Natural killer cell (primary cell): ENCODE measurements around the gene GEN1. TPM values are rescaled to one million over a fixed set of nuclear protein-coding genes. Genes with fewer than 3 reads are reported as not detected.

Experiments used
- ATAC-seq, 3 donors: fragments of 150-1000 bp in 2 of 3; fragments of 200-7000 bp in 1 of 3; cut with Tn5 transposase; 1 replicate in 1 of 3; 2 replicates in 2 of 3; pipeline ENCODE4 v1.10.0; 2021; ENCODE audit warnings: mild to moderate bottlenecking in 2 of 3, moderate library complexity in 2 of 3
- DNase-seq, 2 donors: peaks; one replicate each; pipeline versions ENCODE4 v3.0.0 to v3.0.0-alpha.2; 2013 to 2021; ENCODE audit warnings: mixed read lengths in 1 of 2
- H3K27ac ChIP-seq: one replicate; pipeline ENCODE4 v1.5.1; 2013; ENCODE audit warnings: mild to moderate bottlenecking, low read length
- H3K27me3 ChIP-seq: one replicate; pipeline ENCODE4 v1.6.1; 2013; ENCODE audit warnings: low read length; ENCODE audit not compliant: control insufficient read depth, insufficient read depth
- H3K36me3 ChIP-seq: one replicate; pipeline ENCODE4 v1.6.1; 2013; ENCODE audit warnings: low read length; ENCODE audit not compliant: control insufficient read depth, insufficient read depth
- H3K4me1 ChIP-seq: one replicate; pipeline ENCODE4 v1.6.1; 2013; ENCODE audit warnings: low read length; ENCODE audit not compliant: control insufficient read depth, insufficient read depth
- H3K4me3 ChIP-seq: one replicate; pipeline ENCODE4 v1.5.1; 2013; ENCODE audit warnings: low read length
- H3K9me3 ChIP-seq: one replicate; pipeline ENCODE4 v1.6.1; 2013; ENCODE audit warnings: low read length; ENCODE audit not compliant: control insufficient read depth, insufficient read depth
- H3K27ac Mint-ChIP-seq, 2 donors: one replicate each; pipeline ENCODE4 v1.8.0; 2022; ENCODE audit warnings: mild to moderate bottlenecking in 2 of 2, mixed read lengths in 2 of 2, moderate library complexity in 1 of 2
- H3K27me3 Mint-ChIP-seq, 2 donors: one replicate each; pipeline ENCODE4 v1.8.0; 2022; ENCODE audit warnings: low read depth in 2 of 2, mixed read lengths in 2 of 2
- H3K36me3 Mint-ChIP-seq: one replicate; pipeline ENCODE4 v1.8.0; 2022; ENCODE audit warnings: mixed read lengths
- H3K4me1 Mint-ChIP-seq, 2 donors: one replicate each; pipeline ENCODE4 v1.8.0; 2022; ENCODE audit warnings: mixed read lengths in 2 of 2
- H3K4me3 Mint-ChIP-seq: one replicate; pipeline ENCODE4 v1.8.0; 2022; ENCODE audit warnings: mild to moderate bottlenecking, moderate library complexity, mixed read lengths
- H3K9me3 Mint-ChIP-seq, 2 donors: one replicate each; pipeline ENCODE4 v1.8.0; 2022; ENCODE audit warnings: mixed read lengths in 2 of 2
- whole genome bisulfite sequencing: methylation state at CpG from one replicate; pipeline ENCODE4 v1.1.7; 2013; ENCODE audit warnings: missing lambda C conversion rate; ENCODE audit not compliant: insufficient coverage; 5-methylcytosine and 5-hydroxymethylcytosine counted together
- intact Hi-C: fragments of 100-400 bp; cut with micrococcal nuclease; formaldehyde crosslinking; loops from one replicate; pipeline ENCODE4 v1.14.2; 2022
- total RNA-seq, 4 donors: library from RNA; stranded (reverse); fragments of 120-200 nt in 1 of 4; gene quantifications; one replicate each; pipeline versions ENCODE4 v1.2.3 to v1.2.4, GENCODE V29; 2013 to 2022
- TF ChIP-seq, protein P1 (sequence below): fragments of 200-600 bp; IDR thresholded peaks from one replicate; pipeline ENCODE4 v1.8.0; 2022; ENCODE audit warnings: antibody characterized with exemption

The GEN1 gene
- total RNA-seq, 3 donors from 2014 or later (not counting 1 experiment from before 2014, with no cell fraction given) = 11.1 to 19.0 (median 17.3) TPM

DNA sequence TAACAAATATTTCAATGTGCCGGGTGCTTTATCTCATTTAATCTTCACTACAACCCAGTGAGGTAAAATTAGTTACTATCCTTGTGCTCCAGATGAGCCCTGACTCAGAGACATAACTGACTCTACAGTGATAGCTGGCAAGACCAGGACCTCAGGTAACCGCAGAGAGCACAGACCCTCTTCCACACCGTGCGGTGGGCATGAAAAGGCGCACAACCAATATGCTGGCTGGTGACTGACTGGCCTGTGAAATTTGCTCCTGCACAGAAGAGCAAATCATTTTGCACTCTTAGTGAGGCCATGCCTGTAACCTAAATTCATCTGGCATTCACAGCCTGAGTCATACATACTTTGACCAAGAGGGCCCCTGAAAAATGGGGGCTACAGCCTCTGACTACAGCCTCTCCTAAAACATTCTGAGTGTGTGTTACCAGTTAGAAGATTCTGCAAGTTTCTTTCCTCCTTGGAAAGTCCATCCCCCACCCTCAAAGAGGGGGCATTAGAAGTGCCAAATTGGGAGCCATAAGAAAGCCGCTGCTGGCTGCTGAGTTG lies 39.9 kb downstream of the GEN1 start:
- Mint-ChIP-seq H3K27me3 (peaks cover 29 to 41% of the 10 kb centered on the region in 2 donors), H3K9me3 (no peaks in the 10 kb centered on the region)

DNA sequence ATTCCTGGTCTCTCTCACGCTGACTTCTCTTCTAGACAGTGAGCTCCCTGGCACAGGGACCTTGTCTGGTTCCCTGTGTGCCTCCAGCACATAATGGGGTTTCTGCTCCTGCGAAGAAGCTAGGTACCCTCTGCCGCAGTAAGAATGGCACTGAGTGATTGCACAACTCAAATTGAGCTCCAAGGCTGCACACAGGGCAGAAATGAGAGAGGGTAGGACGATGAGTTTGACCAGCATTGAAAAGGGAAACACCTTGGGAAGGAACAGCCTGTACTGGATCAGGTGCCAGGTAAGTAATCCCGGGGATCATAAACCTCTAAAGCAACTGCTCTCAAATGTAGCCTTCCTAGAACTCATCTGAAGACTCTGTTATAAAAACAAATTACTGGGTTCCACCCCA lies 41.4 kb downstream of the GEN1 start:
- Mint-ChIP-seq H3K27ac (no peak overlapping the region), H3K27me3 (peaks cover 31 to 47% of the 10 kb centered on the region in 2 donors), H3K4me1 (no peaks in the 10 kb centered on the region), H3K4me3 (no peak overlapping the region), H3K36me3 (no peaks in the 10 kb centered on the region), H3K9me3 (no peaks in the 10 kb centered on the region)
- no peaks in the 10 kb centered on the region for H3K36me3 ChIP-seq
- H3K27me3 ChIP-seq = peaks cover 5% of the 10 kb centered on the region
- 81% methylated on average over 5 of the region's 5 CpGs for WGBS
- no peak overlapping the region for H3K27ac ChIP-seq
- no peaks in the 10 kb centered on the region for H3K9me3 ChIP-seq
- TF ChIP-seq, protein P1, sequence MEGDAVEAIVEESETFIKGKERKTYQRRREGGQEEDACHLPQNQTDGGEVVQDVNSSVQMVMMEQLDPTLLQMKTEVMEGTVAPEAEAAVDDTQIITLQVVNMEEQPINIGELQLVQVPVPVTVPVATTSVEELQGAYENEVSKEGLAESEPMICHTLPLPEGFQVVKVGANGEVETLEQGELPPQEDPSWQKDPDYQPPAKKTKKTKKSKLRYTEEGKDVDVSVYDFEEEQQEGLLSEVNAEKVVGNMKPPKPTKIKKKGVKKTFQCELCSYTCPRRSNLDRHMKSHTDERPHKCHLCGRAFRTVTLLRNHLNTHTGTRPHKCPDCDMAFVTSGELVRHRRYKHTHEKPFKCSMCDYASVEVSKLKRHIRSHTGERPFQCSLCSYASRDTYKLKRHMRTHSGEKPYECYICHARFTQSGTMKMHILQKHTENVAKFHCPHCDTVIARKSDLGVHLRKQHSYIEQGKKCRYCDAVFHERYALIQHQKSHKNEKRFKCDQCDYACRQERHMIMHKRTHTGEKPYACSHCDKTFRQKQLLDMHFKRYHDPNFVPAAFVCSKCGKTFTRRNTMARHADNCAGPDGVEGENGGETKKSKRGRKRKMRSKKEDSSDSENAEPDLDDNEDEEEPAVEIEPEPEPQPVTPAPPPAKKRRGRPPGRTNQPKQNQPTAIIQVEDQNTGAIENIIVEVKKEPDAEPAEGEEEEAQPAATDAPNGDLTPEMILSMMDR = no peak
- H3K4me3 ChIP-seq = no peak overlapping the region
- intact Hi-C loops = no loop called here
- ATAC-seq (no peak), DNase-seq (no peak)
- H3K4me1 ChIP-seq = no peaks in the 10 kb centered on the region

More for the DNA sequence above, 39.9 kb downstream of the GEN1 start:
- TF ChIP-seq, protein P1 = no peak
- Histone ChIP-seq H3K4me1 (no peaks in the 10 kb centered on the region), H3K4me3 (no peak overlapping the region), H3K9me3 (no peaks in the 10 kb centered on the region), H3K27ac (no peak overlapping the region), H3K27me3 (peaks cover 5% of the 10 kb centered on the region), H3K36me3 (no peaks in the 10 kb centered on the region)
- DNase-seq (no peak), ATAC-seq (no peak)
- intact Hi-C loops = no loop called here
- no peak overlapping the region for H3K4me3 Mint-ChIP-seq
- H3K4me1 Mint-ChIP-seq = no peaks in the 10 kb centered on the region
- 68% methylated on average over 6 of the region's 6 CpGs for WGBS
- no peaks in the 10 kb centered on the region for H3K36me3 Mint-ChIP-seq
- no peak overlapping the region for H3K27ac Mint-ChIP-seq

DNA sequence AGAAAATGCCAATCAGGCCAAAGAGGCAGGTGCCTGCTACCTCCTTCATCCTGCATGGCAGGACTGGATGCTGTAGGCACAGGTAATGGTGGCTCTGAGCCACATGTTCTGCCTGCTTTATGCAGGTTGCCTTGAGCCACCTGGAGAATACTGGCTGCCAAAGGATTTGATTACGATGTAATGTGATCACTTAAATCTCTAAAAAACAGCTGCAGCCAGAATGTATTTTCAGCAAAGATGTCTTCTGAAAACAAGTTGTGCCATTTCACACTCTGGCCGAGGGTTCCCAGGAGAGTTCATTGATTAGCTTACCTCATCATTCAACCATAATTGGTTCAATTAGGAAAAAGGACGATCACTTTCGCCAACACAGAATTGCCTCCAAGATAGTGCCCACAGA lies 44.4 kb downstream of the GEN1 start:
- WGBS = 93% methylated on average over 4 of the region's 4 CpGs
- H3K27ac Mint-ChIP-seq = no peak overlapping the region
- H3K27me3 ChIP-seq = no peaks in the 10 kb centered on the region
- intact Hi-C loops = no loop called here
- ATAC-seq (no peak), DNase-seq (no peak)
- H3K4me3 Mint-ChIP-seq = no peak overlapping the region
- no peak overlapping the region for H3K4me3 ChIP-seq
- H3K4me1 ChIP-seq = no peaks in the 10 kb centered on the region
- no peak overlapping the region for H3K27ac ChIP-seq
- no peaks in the 10 kb centered on the region for H3K9me3 Mint-ChIP-seq
- H3K36me3 Mint-ChIP-seq = no peaks in the 10 kb centered on the region
- no peaks in the 10 kb centered on the region for H3K4me1 Mint-ChIP-seq
- no peaks in the 10 kb centered on the region for H3K36me3 ChIP-seq
- TF ChIP-seq, protein P1 = no peak
- H3K27me3 Mint-ChIP-seq = peaks cover 18 to 27% of the 10 kb centered on the region in 2 donors
- H3K9me3 ChIP-seq = no peaks in the 10 kb centered on the region
